ENCODE results near the gene TMEM201.

Gene TMEM201

DNA sequence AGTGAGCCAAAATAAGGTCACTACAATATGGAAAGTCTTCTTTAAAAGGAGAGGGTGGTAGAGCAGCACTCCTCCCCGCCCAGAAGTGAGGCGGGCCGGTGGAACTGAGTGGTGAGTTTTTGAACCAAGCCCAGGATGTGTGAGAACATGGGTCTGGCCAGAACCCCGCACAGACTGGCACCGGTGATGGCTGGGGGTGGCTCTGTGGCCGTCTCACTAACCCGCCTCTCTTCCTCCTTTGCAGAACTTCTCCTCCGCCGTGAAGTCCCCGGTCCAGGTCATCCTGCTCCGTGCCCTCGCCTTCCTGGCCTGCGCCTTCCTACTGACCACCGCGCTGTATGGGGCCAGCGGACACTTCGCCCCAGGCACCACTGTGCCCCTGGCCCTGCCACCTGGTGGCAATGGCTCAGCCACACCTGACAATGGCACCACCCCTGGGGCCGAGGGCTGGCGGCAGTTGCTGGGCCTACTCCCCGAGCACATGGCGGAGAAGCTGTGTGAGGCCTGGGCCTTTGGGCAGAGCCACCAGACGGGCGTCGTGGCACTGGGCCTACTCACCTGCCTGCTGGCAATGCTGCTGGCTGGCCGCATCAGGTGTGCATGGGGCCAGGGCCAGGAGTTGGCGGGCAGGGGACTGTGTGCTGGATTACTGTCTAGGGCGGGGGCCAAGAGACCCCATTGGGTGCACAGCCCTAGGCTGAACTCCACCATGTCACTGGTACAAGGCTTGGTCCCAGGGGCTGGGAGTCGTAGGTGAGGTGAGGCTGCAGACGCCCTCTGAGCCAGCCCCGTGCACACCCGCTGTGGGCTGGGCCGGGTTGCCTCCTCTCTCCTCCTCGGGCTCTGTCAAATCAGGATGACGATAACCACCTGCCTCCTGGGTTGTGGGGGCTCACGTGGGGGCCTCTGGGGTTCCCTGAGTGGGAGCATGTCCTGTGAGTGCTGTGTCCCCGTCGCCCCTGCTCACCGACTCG is 12.4 kb downstream of the TMEM201 start:
- no peak for DNase-seq (ENCODE audit: low spot score)

DNA sequence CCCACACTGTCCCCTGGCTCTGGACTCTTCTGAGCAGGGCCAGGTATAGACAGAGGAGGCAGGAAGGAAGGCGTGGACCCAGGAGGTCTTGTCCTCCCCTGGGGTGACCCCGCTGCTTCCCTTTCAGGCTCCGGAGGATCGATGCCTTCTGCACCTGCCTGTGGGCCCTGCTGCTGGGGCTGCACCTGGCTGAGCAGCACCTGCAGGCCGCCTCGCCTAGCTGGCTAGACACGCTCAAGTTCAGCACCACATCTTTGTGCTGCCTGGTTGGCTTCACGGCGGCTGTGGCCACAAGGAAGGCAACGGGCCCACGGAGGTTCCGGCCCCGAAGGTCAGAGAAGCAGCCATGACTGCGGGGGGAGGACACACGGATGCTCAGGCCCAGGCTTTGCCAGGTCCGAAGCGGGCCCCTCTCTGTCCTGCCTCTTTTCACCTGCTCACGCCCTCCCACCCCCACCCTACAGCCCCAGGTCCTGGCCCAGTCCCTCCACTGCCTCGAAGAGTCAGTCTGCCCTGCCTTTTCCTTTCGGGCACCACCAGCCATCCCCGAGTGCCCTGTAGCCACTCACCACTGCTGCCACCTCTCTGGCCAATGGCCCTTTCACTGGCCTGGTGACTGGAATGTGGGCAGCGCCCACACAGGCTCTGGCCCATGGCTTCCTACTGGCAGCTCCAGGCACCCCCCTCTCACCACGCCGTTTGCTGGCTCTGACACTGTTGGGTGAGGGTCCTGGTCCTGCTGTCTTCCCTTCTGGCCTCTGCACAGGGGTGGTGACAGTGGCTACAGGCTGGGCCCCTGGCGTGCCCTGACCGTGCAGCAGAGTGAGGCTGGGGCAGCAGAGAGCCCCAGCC is 13.5 kb downstream of the TMEM201 start:
- no peak for DNase-seq (ENCODE audit: low spot score)

DNA sequence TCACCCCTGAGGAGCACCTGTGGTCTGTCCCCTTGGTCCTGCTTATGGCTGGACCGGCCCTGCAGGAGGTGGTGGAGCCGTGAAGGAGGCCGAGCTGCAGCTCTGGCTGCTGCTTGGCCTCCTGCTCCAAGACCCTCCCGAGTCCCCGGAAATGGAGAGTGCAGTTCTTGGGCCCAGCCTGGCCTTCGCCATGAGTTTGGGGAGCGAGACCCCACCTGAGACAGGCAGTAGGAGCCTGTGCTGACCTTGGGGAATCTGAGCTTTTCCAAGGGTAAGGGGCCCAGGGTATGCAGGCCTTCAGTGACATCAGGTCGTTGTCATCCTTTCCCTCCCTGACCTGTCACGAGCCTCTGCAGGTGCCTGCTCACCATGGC is 14.1 kb downstream of the TMEM201 start:
- DNase-seq (ENCODE audit: low spot score) = no peak

DNA sequence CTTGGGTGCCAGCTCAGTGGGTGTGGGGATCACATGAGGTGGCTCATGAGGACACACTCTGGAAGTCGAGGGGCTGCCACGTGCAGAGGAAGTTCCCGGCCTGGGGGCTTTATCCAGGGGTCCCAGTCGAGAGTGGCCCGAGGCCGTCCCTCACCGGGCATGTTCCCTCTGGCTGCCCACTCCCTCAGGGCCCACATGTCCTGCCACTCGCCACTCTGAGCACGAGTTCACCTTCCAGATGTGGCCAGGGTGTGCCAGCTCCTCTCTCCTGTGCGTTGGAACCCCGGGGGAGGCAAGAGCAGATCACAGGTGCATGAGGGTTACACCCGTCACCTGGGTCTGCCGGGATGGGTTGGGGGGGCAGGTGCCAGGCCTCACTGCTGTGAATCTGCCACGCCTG is 14.6 kb downstream of the TMEM201 start:
- DNase-seq (ENCODE audit: low spot score) = no peak

DNA sequence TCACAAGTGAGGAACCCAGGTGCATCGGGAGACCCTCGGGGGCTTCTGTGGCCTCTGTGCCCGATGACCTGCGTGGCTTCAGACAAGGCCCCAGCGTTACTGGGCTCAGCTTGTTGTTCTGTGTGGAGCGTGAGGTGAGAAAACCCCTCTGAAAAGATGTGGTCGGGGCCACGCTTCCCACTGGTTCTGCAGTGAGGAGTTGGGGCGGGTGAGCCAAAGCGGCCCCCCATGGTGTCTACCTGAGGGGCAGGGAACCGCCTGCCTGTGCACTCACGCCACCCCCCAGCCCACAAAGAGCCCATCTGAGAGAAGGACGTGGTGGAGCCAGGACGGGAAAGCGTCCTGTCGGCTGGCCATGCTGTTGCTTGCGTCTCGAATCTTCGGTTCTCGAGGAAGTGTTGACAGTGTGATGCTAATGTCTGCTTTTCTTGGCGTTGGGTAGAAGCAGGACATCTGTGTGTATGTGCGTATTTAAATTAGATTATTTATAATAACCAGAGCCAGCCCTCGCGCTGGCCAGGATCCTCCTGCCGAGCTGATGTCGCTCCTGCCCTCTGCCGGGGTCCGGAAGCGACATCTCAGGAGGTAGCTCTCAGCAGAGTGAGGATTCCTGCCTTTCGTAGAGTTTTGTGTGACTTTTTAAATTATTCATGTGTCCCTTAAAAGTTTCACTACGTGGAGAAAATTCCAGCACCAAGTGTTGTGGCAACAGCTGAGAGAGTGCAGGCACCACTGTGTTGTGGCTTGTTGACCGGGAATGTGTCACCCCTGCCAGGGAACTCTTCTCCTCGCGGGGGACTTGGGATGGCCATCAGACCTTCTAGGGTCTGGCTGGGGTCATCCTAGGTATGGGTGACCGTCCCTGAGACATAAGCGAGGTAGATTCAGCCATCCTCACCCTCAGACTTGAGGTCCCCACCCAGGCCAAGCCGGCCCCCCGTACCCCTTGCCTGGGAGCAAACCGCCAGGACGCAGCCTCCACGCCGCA is 15.3 kb downstream of the TMEM201 start:
- DNase-seq (ENCODE audit: low spot score) = no peak

DNA sequence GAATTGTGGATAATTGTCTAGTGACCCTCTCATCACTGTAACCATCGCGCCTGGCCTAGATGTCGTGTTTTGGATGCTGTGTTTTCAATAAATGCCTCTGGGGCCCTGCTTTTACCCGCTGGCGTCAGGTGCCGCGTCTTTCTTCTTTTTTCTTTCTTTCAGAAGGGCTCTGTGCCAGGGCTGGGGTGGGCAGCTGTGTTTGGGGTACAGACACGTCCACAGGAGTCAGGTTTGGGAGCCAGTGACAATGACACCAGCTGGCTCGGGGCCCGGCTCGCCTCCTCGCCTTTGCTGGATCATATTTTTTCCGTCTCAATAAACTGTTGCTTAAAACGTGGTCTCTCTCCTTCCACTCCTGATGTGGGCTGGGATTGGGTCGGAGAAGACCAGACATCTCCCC is 16.1 kb downstream of the TMEM201 start:
- no peak for DNase-seq (ENCODE audit: low spot score)

DNA sequence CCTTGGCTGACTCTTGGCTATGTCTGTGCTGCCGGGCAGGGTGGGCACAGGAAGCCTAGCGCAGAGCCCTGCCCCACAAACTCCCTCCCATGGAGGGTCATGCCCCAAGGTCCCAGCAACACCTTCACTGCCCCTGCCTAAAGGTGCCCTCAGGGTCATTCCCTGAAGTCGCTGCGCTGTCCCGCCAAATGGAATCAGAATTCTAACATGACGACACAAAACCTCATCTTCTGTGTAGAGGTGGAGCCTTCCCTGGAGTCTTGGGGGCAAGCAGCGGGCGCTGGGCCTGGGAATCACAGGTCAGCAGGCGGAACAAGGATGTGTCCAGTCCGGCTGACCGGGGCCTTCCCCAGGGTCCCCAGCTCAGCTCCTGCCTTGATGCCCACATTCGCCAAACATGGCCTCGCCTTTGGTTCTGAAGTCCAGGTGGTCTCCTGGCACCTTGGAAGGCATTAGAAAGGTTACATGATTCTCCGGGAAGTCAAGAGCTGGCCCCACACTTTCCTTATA is 17.3 kb downstream of the TMEM201 start:
- no peak for DNase-seq (ENCODE audit: low spot score)

DNA sequence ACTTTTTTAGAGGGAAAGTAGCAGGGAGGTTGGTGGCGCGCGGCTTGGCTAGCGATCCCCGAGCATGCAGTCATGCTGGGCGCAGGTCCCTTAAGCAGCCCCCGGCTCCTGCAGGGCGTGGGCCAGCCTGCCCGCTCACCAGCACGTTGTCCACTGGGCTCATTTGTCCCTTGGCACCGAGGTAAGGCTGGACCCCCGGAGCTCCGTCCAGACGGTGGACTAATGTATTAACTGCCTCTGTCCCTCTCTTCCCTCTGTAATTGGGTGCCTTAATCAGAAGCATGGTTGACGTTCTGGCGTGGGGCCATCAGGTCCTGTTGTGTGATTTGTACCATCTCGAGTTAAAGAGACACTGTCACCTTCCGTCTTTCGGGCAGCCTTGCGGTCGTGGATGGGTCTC is 17.7 kb downstream of the TMEM201 start:
- DNase-seq (ENCODE audit: low spot score) = no peak

DNA sequence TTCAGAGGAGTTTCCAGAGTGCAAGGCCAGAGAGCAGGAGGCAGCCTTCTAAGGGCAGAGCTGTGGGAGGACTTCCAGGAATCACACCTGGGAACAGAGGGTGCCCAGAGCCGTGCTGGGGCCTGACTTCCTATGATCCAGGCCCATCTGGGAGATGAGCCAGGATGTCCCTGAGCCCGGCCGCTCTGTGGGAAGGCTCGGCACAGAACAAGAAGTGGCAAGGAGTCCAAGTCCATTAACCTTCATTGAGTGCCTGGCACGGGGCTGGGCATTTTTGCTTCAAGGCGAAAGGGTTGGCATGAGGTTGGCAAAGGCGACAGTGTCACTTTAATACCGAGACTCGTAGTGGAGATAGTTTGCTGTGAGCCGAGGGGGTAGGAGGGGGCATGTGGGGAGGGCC is 18.2 kb downstream of the TMEM201 start:
- DNase-seq (ENCODE audit: low spot score) = no peak

DNA sequence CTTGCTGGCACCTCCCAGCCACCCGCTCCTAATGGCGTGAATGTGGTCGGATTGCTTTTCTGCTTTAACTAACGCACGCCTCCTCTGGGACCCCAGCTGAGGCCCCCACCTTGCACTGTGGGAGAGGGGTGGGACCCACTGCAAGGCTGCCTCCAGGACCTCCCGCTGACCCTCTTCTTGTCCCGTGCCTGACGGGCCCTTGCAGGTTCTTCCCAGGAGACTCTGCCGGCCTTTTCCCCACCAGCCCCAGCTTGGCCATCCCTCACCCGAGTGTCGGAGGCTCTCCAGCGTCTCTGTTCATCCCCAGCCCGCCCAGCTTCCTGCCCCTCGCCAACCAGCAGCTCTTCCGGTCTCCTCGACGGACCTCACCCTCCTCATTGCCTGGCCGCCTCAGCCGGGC is 18.6 kb downstream of the TMEM201 start:
- DNase-seq (ENCODE audit: low spot score) = no peak

DNA sequence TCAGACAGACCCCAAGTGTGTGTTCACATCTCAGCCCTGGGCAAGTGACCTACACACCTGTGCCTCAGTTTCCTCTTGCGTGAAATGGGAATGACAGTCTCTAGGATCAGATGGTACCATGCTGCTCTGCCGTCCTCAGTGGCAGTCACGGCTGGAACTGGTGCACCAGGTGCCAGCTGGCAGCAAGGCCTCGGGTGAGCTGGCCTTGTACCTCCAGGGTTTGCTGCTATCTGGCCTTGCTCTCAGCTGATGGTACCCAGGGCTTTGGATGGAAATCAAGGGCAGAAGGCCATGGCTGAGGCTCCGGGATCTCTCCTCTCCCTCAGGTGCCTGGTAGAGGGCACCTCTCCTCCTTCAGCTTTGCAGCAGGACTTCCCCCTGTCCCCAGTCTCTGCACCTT is 21.3 kb downstream of the TMEM201 start:
- DNase-seq (ENCODE audit: low spot score) = no peak

DNA sequence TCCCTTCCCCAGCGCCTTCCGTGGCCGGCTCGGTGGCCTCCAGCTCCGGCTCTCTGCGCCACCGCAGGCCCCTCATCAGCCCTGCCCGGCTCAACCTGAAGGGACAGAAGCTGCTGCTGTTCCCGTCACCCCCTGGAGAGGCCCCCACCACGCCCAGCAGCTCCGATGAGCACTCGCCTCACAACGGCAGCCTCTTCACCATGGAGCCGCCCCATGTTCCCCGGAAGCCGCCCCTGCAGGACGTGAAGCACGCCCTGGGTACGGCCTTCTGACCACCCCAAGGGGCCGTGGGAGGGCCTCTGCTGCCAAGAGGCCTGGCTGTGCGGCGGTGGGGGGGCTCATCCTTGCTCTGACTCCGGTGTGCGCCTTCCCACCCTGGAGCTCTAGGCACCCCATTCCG is 21.8 kb downstream of the TMEM201 start:
- no peak for DNase-seq (ENCODE audit: low spot score)

DNA sequence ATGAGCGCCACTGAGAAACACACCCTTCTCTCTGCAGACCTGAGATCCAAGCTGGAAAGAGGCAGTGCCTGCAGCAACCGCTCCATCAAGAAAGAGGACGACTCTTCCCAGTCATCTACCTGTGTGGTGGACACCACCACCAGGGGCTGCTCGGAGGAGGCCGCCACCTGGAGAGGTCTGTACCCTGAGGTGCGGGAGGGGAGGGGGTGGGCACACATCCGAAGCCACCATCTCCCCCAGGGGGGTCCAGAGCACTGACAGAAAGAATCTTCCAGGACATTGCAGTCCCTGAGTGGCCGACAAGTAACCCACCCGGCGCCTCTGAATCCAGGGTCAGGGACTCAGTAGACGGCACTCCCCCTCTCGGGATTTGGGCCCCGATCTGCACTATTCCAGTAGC is 23.0 kb downstream of the TMEM201 start:
- DNase-seq (ENCODE audit: low spot score) = no peak

DNA sequence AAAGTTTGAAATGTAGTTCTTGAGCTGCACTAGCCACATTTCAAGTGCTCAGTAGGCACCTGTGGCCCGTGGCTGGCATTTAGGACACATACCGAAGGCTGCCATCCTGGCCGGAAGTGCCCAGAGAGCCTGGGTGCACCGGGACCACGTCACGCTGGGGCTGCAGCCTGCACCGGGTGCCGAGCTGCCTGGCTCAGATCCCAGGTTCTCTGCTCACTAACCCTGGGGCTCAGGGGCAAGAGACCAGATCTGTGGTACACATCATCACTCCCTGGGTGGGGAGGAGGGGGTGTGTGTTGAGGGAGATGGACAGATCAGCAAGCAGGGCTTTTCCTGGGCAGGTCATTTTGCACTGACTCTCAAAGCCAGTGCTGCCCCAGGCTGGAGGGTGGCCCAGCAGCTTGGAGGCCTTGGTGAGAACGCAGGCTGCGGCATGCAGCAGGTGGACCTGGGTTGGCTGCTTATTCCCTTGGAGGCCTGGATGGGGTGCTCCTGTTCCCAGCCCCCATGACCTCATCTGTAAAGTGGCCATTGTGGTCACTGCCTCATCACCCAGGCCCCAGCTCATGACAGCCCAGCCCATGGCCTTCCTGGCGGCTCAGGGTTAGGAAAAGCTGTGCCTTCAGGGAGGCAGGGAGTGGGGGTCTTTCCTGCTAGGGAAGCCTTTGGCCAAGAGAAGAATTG is 23.6 kb downstream of the TMEM201 start:
- DNase-seq (ENCODE audit: low spot score) = no peak

DNA sequence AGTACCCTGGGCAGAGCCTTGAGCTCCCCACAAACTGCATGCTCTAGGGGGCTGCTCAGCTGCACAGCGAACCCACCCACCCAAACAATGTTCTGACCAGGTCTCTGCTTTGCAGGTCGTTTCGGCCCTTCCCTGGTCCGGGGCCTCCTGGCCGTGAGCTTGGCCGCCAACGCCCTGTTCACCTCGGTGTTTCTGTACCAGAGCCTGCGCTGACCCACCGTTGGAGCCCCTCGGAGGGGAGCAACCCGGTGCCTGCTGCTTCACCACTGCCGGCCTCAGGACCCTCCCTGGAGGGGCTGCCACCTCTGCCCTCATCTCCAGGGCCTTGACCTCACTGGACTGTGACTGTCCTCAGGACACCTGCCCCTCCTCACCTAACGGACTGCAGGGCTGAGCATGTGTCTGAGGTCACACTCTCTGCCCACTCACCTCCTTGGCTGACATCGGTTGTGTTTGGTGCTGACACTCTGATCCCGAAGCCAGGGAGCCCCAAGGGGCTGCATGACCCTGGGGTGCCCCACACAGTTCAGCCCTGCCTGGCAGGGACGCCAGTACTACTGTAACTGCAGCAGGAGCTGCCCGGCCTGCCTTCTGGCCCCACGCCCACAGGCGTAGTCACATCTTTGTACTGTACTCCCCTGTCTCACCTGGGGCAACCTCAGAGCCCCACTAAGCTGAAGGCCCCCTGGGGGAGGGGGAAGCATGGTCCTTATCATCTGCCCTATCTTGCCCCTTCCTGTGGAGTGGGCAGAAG is 24.3 kb downstream of the TMEM201 start:
- no peak for DNase-seq (ENCODE audit: low spot score)

DNA sequence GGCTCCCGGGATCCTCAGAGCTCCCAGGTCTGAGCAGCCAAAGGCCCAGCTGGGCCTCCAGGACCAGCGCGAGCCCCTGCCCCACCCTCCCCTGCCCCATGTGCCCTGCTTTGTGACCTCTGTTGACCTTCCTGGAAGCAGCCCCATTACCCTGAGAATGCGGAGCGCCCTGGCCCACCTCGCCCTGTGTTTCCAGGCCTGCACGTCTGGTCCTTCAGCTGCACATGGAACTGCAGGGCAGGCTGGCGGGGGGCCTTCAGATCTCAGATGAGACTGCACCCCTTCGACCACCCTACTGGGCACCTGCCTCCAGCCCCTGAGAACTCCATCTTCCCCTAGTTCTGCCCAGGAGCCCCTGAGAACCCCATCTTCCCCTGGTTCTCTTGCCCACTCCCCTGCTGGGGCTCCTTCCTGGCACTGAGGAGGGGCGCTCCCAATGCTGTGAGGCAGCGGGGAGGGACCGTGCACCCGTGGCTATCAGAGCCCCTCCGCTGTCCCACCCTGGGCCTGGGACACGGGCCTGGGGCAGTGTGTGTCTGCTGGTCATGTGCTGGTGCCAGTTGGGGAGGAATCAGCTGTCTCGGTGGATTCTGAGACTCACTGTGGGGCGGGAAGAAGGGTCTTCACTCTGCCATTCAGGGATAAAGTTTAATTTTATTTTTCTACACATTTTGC is 25.1 kb downstream of the TMEM201 start:
- DNase-seq (ENCODE audit: low spot score) = no peak

DNA sequence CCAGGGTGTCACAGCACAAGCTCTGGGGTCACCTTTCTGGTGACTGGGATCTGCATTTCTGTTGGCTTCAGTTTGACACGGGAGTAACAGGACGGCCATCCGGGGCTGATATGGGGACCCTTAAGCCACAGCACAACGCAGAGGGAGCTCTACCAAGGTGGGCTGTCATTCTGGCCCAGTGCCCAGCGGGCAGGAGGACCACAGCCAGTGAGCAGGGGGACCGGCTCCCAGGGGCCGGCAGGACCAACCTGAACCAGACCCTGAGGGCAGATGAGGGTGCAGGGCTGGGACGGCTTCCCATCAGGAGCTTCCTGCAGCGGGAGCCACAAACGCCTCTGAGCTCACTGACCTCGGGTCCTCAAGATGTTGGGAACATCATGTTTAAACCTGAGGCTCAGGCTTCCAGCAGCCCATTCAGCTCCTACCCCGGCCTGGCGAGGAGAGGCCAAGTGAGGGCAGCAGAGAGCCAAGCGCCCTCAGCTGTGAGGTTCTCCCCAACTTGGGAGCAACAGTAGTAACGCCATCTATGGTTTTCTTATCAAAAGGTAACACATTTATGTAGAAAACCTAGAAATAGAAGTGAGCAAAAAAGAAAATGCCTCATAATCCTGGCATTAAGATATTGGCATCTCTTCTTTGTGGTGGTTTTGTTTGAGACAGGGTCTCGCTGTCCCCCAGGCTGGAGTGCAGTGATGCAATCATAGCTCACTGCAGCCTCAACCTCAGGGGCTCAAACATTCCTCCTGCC is 26.8 kb downstream of the TMEM201 start:
- no peak for DNase-seq (ENCODE audit: low spot score)

DNA sequence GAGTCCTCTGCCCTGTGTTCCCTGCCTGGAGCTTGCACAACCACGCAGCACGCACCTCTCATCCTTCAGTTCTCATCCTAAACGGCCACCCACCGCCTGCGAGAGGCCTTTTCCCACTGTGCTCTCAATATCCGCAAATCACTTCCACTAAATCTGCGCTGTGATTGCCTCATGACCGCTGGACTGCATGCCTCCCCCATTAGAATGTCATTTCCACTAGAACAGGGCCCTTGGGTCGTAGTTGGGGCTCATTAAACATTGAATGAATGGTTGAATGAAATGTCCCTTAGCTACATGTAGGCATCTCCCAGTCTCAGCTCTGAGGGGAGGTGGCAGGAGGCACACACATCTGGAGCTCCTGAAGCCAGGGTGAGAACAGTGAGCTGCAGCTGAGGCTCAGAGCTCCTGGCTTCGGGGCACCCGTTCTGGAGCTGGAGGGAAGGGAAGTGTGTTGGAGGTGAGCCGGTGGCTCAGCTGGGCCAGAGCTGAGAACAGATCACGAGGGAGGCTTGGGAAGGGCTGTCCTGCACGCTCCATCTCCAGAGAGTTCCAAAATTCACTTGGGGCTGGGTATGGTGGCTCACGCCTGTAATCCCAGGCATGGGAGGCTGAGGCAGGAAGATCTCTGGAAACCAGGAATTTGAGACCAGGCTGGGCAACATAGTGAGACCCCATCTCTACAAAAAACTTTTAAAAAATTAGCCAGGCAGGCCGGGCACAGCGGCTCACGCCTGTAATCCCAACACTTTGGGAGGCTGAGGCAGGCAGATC is 30.4 kb downstream of the TMEM201 start:
- no peak for DNase-seq (ENCODE audit: low spot score)
